DOHH2 (cell line): ENCODE data around the gene FGFR3.

Source experiments
- EZH2phosphoT487 ChIP-seq: fragments of 200-600 bp; sonication (generic); IDR thresholded peaks from 2 replicates; pipeline ENCODE4 v1.6.1; 2017; ENCODE audit warnings: borderline replicate concordance, mild to moderate bottlenecking, antibody characterized with exemption, low read length, moderate library complexity, mixed read lengths
- TF ChIP-seq, protein P1 (sequence below): fragments of 200-600 bp; sonication (generic); IDR thresholded peaks from one replicate; pipeline ENCODE4 v1.5.1; 2014; ENCODE audit warnings: antibody characterized with exemption, mild to moderate bottlenecking, low read depth, low read length; ENCODE audit not compliant: poor library complexity, severe bottlenecking

DNA sequence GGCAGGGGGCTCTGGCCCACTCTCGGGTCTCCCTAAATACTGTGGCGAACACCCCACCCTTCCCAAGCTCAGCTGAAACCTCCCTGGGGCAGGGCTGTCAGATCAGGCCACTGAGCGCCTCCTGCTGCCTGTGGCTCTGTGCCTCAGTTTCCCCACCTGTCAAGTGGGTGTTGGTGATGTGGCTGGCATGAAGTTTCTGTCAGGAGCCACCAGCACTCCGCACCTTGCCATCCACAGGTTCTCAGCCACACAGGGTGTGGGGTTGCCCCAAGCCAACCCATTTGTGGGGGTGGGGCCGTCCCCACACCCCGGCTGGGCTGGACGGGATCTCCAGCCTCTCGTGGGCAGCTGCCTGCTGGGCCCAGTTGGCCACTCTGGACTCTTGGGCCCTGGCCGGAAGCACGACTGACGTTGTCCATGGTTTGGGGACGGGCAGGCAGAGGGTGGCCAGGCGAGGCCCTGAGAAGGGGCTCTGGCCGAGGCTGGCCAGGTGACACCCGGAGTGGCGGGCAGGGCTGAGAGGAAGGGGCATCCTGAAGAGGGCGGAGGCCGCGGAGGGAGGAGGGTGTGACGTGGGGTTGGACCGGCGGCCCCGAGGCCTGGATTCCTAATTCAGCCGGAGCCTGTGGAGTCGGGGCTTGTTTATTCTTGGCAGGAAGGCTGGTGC lies 5.5 kb upstream of the FGFR3 start:
- TF ChIP-seq, protein P1, sequence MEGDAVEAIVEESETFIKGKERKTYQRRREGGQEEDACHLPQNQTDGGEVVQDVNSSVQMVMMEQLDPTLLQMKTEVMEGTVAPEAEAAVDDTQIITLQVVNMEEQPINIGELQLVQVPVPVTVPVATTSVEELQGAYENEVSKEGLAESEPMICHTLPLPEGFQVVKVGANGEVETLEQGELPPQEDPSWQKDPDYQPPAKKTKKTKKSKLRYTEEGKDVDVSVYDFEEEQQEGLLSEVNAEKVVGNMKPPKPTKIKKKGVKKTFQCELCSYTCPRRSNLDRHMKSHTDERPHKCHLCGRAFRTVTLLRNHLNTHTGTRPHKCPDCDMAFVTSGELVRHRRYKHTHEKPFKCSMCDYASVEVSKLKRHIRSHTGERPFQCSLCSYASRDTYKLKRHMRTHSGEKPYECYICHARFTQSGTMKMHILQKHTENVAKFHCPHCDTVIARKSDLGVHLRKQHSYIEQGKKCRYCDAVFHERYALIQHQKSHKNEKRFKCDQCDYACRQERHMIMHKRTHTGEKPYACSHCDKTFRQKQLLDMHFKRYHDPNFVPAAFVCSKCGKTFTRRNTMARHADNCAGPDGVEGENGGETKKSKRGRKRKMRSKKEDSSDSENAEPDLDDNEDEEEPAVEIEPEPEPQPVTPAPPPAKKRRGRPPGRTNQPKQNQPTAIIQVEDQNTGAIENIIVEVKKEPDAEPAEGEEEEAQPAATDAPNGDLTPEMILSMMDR, result no peak
- no peak for TF ChIP-seq EZH2phosphoT487
